SK-N-MC (cell line): Measurements from ENCODE around the gene MYF6.

Experiments
- EZH2 ChIP-seq: fragments of 200-600 bp; sonication (generic); IDR thresholded peaks from one replicate; pipeline ENCODE4 v1.6.1; 2017; ENCODE audit warnings: antibody characterized with exemption
- FOXP2 ChIP-seq: optimal IDR thresholded peaks from 2 replicates; pipeline ENCODE3; 2011; ENCODE audit warnings: mild to moderate bottlenecking, moderate library complexity; ENCODE audit not compliant: insufficient read depth; ENCODE audit errors: extremely low read length, control extremely low read depth
- POLR2AphosphoS5 ChIP-seq: IDR thresholded peaks from 2 replicates; pipeline ENCODE4 v1.6.1; 2012; ENCODE audit warnings: mild to moderate bottlenecking, low read depth, low read length, borderline replicate concordance

GRCh38 chr12:80698256-80698655 is 9.2 kb upstream of the MYF6 start:
- no peak for TF ChIP-seq POLR2AphosphoS5
- no peak for TF ChIP-seq EZH2
- no peak for TF ChIP-seq FOXP2
